Activated naive CD8-positive, alpha-beta T cell (primary cell): ENCODE results near the gene RPS6KA3.
A peak's percentile ranks its signal among the peaks of the same experiment; 100 is the strongest.
"Not testable (repeated sequence)": the region's sequence is repeated elsewhere in the genome, so short reads cannot be mapped to it uniquely, and the experiment has no call there.

Source experiments
- H3K27ac Mint-ChIP-seq: one replicate; pipeline ENCODE4 v1.8.0; 2021; ENCODE audit warnings: mixed read lengths
- H3K27me3 Mint-ChIP-seq: one replicate; pipeline ENCODE4 v1.8.0; 2021; ENCODE audit warnings: mixed read lengths
- H3K36me3 Mint-ChIP-seq: one replicate; pipeline ENCODE4 v1.8.0; 2021; ENCODE audit warnings: mixed read lengths
- H3K4me1 Mint-ChIP-seq: one replicate; pipeline ENCODE4 v1.8.0; 2021; ENCODE audit warnings: low read depth, mixed read lengths
- H3K4me3 Mint-ChIP-seq: one replicate; pipeline ENCODE4 v1.8.0; 2021; ENCODE audit warnings: mild to moderate bottlenecking, mixed read lengths
- H3K9me3 Mint-ChIP-seq: one replicate; pipeline ENCODE4 v1.8.0; 2021; ENCODE audit warnings: low read depth, mixed read lengths

Gene RPS6KA3

GRCh38 chrX:20217906-20218305, 48.8 kb downstream of the RPS6KA3 start:
- Mint-ChIP-seq H3K27me3 (no peaks in the 10 kb centered on the region), H3K4me3 (no peak overlapping the region), H3K36me3 (peaks cover 5% of the 10 kb centered on the region), H3K9me3 (no peaks in the 10 kb centered on the region), H3K27ac (no peak overlapping the region), H3K4me1 (peaks cover 63% of the 10 kb centered on the region)

GRCh38 chrX:20217271-20217670, 49.4 kb downstream of the RPS6KA3 start:
- Mint-ChIP-seq H3K4me3 (peak overlapping the region; percentile 10), H3K4me1 (peaks cover 66% of the 10 kb centered on the region), H3K27ac (no peak overlapping the region), H3K27me3 (no peaks in the 10 kb centered on the region), H3K9me3 (no peaks in the 10 kb centered on the region), H3K36me3 (peaks cover 7% of the 10 kb centered on the region)

GRCh38 chrX:20215565-20215964, 51.1 kb downstream of the RPS6KA3 start:
- H3K4me3 Mint-ChIP-seq = no peak overlapping the region
- no peaks in the 10 kb centered on the region for H3K27me3 Mint-ChIP-seq
- peaks cover 3% of the 10 kb centered on the region for H3K36me3 Mint-ChIP-seq
- peak overlapping the region; percentile 22 for H3K27ac Mint-ChIP-seq
- no peaks in the 10 kb centered on the region for H3K9me3 Mint-ChIP-seq
- H3K4me1 Mint-ChIP-seq = peaks cover 75% of the 10 kb centered on the region

GRCh38 chrX:20212486-20213089, 54.1 kb downstream of the RPS6KA3 start:
- H3K4me1 Mint-ChIP-seq = peaks cover 65% of the 10 kb centered on the region
- H3K36me3 Mint-ChIP-seq = peaks cover 3% of the 10 kb centered on the region
- H3K9me3 Mint-ChIP-seq = no peaks in the 10 kb centered on the region
- H3K27me3 Mint-ChIP-seq = no peaks in the 10 kb centered on the region
- H3K27ac Mint-ChIP-seq = peak overlapping the region; percentile 58
- no peak overlapping the region for H3K4me3 Mint-ChIP-seq

- Mint-ChIP-seq H3K27me3 (no peaks in the 10 kb centered on the region), H3K27ac (peak overlapping the region; percentile 34), H3K4me1 (peaks cover 67% of the 10 kb centered on the region), H3K4me3 (no peak overlapping the region), H3K36me3 (peaks cover 6% of the 10 kb centered on the region), H3K9me3 (no peaks in the 10 kb centered on the region)
Observed at GRCh38 chrX:20211261-20211786, 55.4 kb downstream of the RPS6KA3 start.

GRCh38 chrX:20205927-20206708, 60.6 kb downstream of the RPS6KA3 start:
- H3K27ac Mint-ChIP-seq = peak overlapping the region; percentile 22
- H3K27me3 Mint-ChIP-seq = no peaks in the 10 kb centered on the region
- H3K4me3 Mint-ChIP-seq = no peak overlapping the region
- peaks cover 47% of the 10 kb centered on the region for H3K4me1 Mint-ChIP-seq
- no peaks in the 10 kb centered on the region for H3K9me3 Mint-ChIP-seq
- H3K36me3 Mint-ChIP-seq = peaks cover 8% of the 10 kb centered on the region

- H3K4me1 Mint-ChIP-seq = peaks cover 41% of the 10 kb centered on the region
- H3K4me3 Mint-ChIP-seq = no peak overlapping the region
Observed at GRCh38 chrX:20204351-20204750, 62.4 kb downstream of the RPS6KA3 start.

GRCh38 chrX:20197641-20198210, 69.0 kb downstream of the RPS6KA3 start:
- H3K36me3 Mint-ChIP-seq = peaks cover 8% of the 10 kb centered on the region

More at GRCh38 chrX:20204351-20204750, 62.4 kb downstream of the RPS6KA3 start:
- no peaks in the 10 kb centered on the region for H3K27me3 Mint-ChIP-seq
- H3K36me3 Mint-ChIP-seq = peaks cover 12% of the 10 kb centered on the region
- H3K9me3 Mint-ChIP-seq = no peaks in the 10 kb centered on the region
- no peak overlapping the region for H3K27ac Mint-ChIP-seq

GRCh38 chrX:20189171-20189570, 77.5 kb downstream of the RPS6KA3 start:
- Mint-ChIP-seq H3K9me3 (no peaks in the 10 kb centered on the region), H3K4me1 (no peaks in the 10 kb centered on the region), H3K4me3 (no peak overlapping the region), H3K27me3 (no peaks in the 10 kb centered on the region), H3K36me3 (peaks cover 2% of the 10 kb centered on the region), H3K27ac (no peak overlapping the region)

More at GRCh38 chrX:20197641-20198210, 69.0 kb downstream of the RPS6KA3 start:
- no peak overlapping the region for H3K4me3 Mint-ChIP-seq
- no peaks in the 10 kb centered on the region for H3K9me3 Mint-ChIP-seq
- no peaks in the 10 kb centered on the region for H3K27me3 Mint-ChIP-seq
- H3K27ac Mint-ChIP-seq = peak overlapping the region; percentile 62
- peaks cover 21% of the 10 kb centered on the region for H3K4me1 Mint-ChIP-seq

GRCh38 chrX:20181598-20182329, 84.9 kb downstream of the RPS6KA3 start:
- Mint-ChIP-seq H3K36me3 (peaks cover 4% of the 10 kb centered on the region), H3K27ac (peak overlapping the region; percentile 70), H3K27me3 (no peaks in the 10 kb centered on the region), H3K4me1 (peaks cover 19% of the 10 kb centered on the region), H3K9me3 (no peaks in the 10 kb centered on the region), H3K4me3 (no peak overlapping the region)

- Mint-ChIP-seq H3K36me3 (peaks cover 4% of the 10 kb centered on the region), H3K27ac (no peak overlapping the region), H3K4me1 (peaks cover 12% of the 10 kb centered on the region), H3K4me3 (no peak overlapping the region), H3K9me3 (no peaks in the 10 kb centered on the region), H3K27me3 (no peaks in the 10 kb centered on the region)
Observed at GRCh38 chrX:20177093-20177492, 89.6 kb downstream of the RPS6KA3 start.

GRCh38 chrX:20173856-20174255, 92.9 kb downstream of the RPS6KA3 start:
- Mint-ChIP-seq H3K9me3 (no peaks in the 10 kb centered on the region), H3K36me3 (no peaks in the 10 kb centered on the region), H3K4me3 (no peak overlapping the region), H3K27ac (no peak overlapping the region), H3K4me1 (no peaks in the 10 kb centered on the region), H3K27me3 (no peaks in the 10 kb centered on the region)

- Mint-ChIP-seq H3K9me3 (no peaks in the 10 kb centered on the region), H3K4me3 (no peak overlapping the region), H3K27me3 (no peaks in the 10 kb centered on the region), H3K27ac (no peak overlapping the region), H3K4me1 (no peaks in the 10 kb centered on the region), H3K36me3 (no peaks in the 10 kb centered on the region)
Observed at GRCh38 chrX:20173313-20173712, 93.4 kb downstream of the RPS6KA3 start.

GRCh38 chrX:20171887-20172286, 94.8 kb downstream of the RPS6KA3 start:
- no peaks in the 10 kb centered on the region for H3K36me3 Mint-ChIP-seq
- no peak overlapping the region for H3K27ac Mint-ChIP-seq
- no peak overlapping the region for H3K4me3 Mint-ChIP-seq
- H3K4me1 Mint-ChIP-seq = no peaks in the 10 kb centered on the region
- H3K27me3 Mint-ChIP-seq = no peaks in the 10 kb centered on the region
- H3K9me3 Mint-ChIP-seq = no peaks in the 10 kb centered on the region

GRCh38 chrX:20162516-20162915, 104.2 kb downstream of the RPS6KA3 start:
- not testable (repeated sequence) for H3K4me1 Mint-ChIP-seq, H3K9me3 Mint-ChIP-seq, H3K27ac Mint-ChIP-seq, H3K27me3 Mint-ChIP-seq, H3K36me3 Mint-ChIP-seq, H3K4me3 Mint-ChIP-seq
